Esophagus (tissue), 2 donors: ENCODE measurements around the gene CCDC24. TPM values are rescaled to one million over a fixed set of nuclear protein-coding genes. Genes with fewer than 3 reads are reported as not detected.

Experiments
- H3K27ac ChIP-seq, 2 donors: one replicate each; pipeline ENCODE4 v1.5.1; 2013; ENCODE audit warnings: low read depth in 2 of 2, mild to moderate bottlenecking in 2 of 2, inconsistent platforms in 1 of 2, low read length in 1 of 2, moderate library complexity in 1 of 2
- H3K27me3 ChIP-seq, 2 donors: one replicate each; pipeline ENCODE4 v1.6.1; 2013; ENCODE audit warnings: low read length in 2 of 2, control low read depth in 1 of 2, mild to moderate bottlenecking in 1 of 2; ENCODE audit not compliant: insufficient read depth in 2 of 2, control insufficient read depth in 1 of 2
- H3K36me3 ChIP-seq, 2 donors: one replicate each; pipeline ENCODE4 v1.6.1; 2013; ENCODE audit warnings: low read length in 1 of 2; ENCODE audit not compliant: control insufficient read depth in 2 of 2, insufficient read depth in 2 of 2
- H3K4me1 ChIP-seq, 2 donors: one replicate each; pipeline ENCODE4 v1.6.1; 2013; ENCODE audit warnings: low read length in 1 of 2; ENCODE audit not compliant: control insufficient read depth in 2 of 2, insufficient read depth in 2 of 2
- H3K4me3 ChIP-seq, 2 donors: one replicate each; pipeline ENCODE4 v1.5.1; 2013; ENCODE audit warnings: low read length in 2 of 2, mild to moderate bottlenecking in 2 of 2, low read depth in 1 of 2, moderate library complexity in 1 of 2
- H3K9me3 ChIP-seq, 2 donors: one replicate each; pipeline ENCODE4 v1.6.1; 2013; ENCODE audit warnings: mild to moderate bottlenecking in 2 of 2, low read depth in 1 of 2, low read length in 1 of 2, moderate library complexity in 1 of 2; ENCODE audit not compliant: control insufficient read depth in 2 of 2, insufficient read depth in 1 of 2
- WGBS, 2 donors: extraction: QIAGEN DNeasy Blood & Tissue Kit; methylation state at CpG; one replicate each; pipeline ENCODE4 v1.1.7; 2013; 5-methylcytosine and 5-hydroxymethylcytosine counted together
- polyA plus RNA-seq, 2 donors: library from polyadenylated mRNA; stranded (reverse); fragments of 200-250 nt; gene quantifications; one replicate each; pipeline ENCODE4 v1.2.3, GENCODE V29; 2013
- donor health status: healthy with polysubstance abuse.
- donor health status: Bipolar disorder and iron deficiency.

Gene CCDC24
- polyA plus RNA-seq, 2 donors: 4.0 to 7.5 TPM

DNA sequence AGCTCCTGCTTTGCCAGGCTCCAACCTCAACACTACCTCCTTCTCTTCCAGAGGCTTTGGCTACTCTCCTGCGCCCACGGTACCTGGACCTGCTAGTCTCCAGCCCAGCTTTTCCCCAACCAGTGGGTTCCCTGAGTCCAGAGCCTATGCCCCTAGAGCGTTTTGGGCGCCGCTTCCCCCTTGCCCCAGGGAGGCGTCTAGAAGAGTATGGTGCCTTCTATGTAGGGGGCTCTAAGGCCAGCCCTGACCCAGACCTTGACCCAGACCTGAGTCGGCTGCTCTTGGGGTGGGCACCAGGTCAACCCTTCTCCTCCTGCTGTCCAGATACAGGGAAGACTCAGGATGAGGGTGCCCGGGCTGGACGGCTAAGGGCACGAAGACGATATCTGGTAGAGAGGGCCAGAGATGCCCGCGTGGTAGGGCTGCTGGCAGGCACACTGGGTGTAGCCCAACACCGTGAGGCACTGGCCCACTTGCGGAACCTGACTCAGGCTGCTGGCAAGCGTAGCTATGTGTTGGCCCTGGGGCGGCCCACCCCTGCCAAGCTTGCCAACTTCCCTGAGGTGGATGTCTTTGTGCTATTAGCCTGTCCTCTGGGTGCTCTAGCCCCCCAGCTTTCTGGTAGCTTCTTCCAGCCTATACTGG lies 19.9 kb upstream of the CCDC24 start:
- H3K27me3 ChIP-seq: no peaks in the 10 kb centered on the region
- H3K36me3 ChIP-seq: peaks cover 0 to 22% of the 10 kb centered on the region in 2 donors
- no peaks in the 10 kb centered on the region for H3K9me3 ChIP-seq
- peaks cover 9 to 20% of the 10 kb centered on the region in 2 donors for H3K4me1 ChIP-seq
- H3K4me3 ChIP-seq: no peak overlapping the region
- no peak overlapping the region for H3K27ac ChIP-seq
- 84 to 87% methylated on average over 17 of the region's 17 CpGs for WGBS, 2 donors

DNA sequence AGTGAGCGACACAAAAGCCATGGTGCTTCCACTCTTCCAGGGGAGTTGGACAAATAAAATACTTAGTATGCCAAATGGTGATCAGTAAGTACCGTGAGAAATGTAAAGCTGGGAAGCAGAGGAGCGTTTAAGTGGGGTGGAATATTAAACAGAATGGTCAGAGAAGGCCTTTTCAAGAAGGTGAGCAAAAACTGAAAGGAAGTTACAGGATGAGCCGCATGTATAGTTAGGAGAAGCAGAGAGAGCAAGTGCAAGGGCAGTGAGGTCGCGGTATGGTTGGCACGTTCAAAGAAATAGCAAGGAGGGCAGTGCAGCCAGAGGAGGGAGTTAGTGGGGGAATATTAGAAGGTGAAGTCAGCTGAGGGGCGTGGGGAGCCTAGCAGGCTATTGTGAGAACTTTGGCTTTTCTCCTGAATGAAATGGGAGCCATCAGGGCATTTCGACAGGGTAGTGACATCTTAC lies 17.4 kb upstream of the CCDC24 start:
- Histone ChIP-seq H3K27me3 (no peaks in the 10 kb centered on the region), H3K27ac (peak overlapping the region; percentile 91 to 97), H3K4me3 (peak overlapping the region; percentile 72 to 92), H3K4me1 (peaks cover 14 to 31% of the 10 kb centered on the region in 2 donors), H3K9me3 (no peaks in the 10 kb centered on the region), H3K36me3 (peaks cover 5 to 24% of the 10 kb centered on the region in 2 donors)
- WGBS, 2 donors: 29 to 33% methylated on average over 9 of the region's 9 CpGs

DNA sequence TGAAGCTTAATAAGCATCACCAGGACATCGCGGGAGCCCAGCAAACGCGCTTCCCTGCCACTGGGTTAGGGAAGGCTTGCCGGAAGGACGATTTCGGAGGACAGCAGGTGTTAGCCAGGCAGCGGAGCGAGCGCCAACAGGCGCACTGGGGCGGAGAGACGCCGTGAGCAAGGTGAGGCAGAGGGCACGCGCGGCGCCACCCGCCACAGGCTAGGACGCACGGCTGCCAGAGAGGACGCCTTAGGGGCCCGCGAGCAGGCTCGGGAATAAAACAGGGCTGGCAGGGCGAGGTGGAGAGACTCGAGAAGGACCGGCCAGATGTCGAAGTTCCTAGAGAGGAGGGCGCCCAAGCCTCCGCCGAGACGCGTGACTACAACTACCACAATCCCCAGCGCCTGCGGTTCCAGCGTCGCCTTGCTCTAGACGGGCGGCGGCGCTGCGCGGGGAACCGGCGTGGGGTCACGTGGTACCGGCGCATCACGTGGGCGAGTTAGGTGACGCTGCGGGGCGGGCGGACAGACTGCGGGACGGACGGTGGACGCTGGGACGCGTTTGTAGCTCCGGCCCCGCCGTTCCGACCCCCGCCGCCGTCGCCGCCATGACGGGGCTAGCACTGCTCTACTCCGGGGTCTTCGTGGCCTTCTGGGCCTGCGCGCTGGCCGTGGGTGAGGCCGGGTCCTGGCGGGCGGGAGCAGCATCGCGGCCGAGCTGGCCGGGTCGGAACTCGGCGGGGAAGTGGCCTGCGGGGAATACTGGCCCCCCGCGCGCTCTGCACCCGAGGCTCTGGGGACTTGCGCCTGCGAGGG lies 16.8 kb upstream of the CCDC24 start, which contains the start of gene ATP6V0B:
Gene ATP6V0B (plus strand): TSS at position 518 of the 806 bp plus-strand sequence. CDS start 81 bp downstream, at position 599.
- Histone ChIP-seq H3K4me1 (peaks cover 14 to 32% of the 10 kb centered on the region in 2 donors), H3K36me3 (peaks cover 5 to 24% of the 10 kb centered on the region in 2 donors), H3K27ac (peak within 1 kb of the TSS; percentile 91 to 97), H3K27me3 (no peaks in the 10 kb centered on the region), H3K9me3 (no peaks in the 10 kb centered on the region), H3K4me3 (peak within 1 kb of the TSS; percentile 72 to 92)
- 0 to 1% methylated on average over 88 to 93 of the region's 93 CpGs for WGBS, 2 donors

DNA sequence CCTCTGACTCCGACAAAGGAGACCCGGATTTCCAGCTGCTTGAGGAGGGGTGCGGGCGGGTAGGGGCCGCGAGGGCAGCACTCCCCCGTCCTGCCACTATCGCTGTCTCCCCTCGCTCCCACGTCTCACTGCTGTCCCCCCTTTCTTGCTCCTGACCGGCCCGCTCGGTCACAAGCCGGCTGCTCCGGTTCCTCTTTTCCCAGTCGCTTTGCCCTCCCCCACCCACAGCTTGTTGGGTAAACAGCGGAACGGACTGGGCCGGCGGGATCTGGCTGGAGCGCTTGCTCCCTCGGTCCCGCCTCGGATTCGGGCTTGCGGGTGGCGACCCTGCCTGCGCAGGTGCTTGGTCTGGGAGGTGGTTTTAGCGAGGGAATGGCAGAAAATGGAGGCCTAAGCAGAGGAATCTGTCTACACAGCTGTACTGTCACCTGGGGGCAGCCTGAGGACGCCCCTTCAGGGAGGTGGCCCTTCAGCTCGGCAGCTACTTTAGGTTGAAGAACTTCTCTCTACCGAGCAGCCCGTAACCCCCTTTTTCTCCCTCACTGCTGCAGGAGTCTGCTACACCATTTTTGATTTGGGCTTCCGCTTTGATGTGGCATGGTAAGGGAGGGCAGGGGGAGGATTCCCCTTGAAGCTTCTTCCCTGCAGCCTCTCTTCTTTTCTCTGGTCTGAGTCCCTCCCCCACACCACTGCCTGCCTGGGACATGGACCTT lies 16.0 kb upstream of the CCDC24 start:
- whole genome bisulfite sequencing, 2 donors: 1 to 3% methylated on average over 31 to 34 of the region's 34 CpGs
- H3K9me3 ChIP-seq: no peaks in the 10 kb centered on the region
- H3K36me3 ChIP-seq: peaks cover 5 to 24% of the 10 kb centered on the region in 2 donors
- peaks cover 16 to 35% of the 10 kb centered on the region in 2 donors for H3K4me1 ChIP-seq
- H3K27me3 ChIP-seq: no peaks in the 10 kb centered on the region
- H3K4me3 ChIP-seq: peak overlapping the region; percentile 72 to 92
- H3K27ac ChIP-seq: peak overlapping the region; percentile 91 to 97

DNA sequence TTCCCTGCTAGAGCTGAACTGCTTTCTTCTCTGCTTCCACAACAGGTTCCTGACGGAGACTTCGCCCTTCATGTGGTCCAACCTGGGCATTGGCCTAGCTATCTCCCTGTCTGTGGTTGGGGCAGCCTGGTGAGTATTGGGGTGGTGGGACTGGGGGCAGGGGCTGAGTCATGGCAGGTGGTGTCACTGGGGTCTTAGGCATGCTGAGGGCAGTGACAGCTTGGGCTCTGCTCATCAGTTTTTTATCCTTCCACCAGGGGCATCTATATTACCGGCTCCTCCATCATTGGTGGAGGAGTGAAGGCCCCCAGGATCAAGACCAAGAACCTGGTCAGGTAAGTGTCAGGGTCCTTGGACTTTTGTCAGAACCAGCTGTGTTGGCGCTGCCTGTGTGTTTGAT lies 15.4 kb upstream of the CCDC24 start:
- Histone ChIP-seq H3K27me3 (no peaks in the 10 kb centered on the region), H3K9me3 (no peaks in the 10 kb centered on the region), H3K4me1 (peaks cover 16 to 35% of the 10 kb centered on the region in 2 donors), H3K4me3 (peak overlapping the region; percentile 72 to 92), H3K36me3 (peaks cover 5 to 24% of the 10 kb centered on the region in 2 donors), H3K27ac (peak overlapping the region in 1 of 2 donors; percentile 10)
- WGBS, 2 donors: 77 to 81% methylated on average over 4 of the region's 4 CpGs

DNA sequence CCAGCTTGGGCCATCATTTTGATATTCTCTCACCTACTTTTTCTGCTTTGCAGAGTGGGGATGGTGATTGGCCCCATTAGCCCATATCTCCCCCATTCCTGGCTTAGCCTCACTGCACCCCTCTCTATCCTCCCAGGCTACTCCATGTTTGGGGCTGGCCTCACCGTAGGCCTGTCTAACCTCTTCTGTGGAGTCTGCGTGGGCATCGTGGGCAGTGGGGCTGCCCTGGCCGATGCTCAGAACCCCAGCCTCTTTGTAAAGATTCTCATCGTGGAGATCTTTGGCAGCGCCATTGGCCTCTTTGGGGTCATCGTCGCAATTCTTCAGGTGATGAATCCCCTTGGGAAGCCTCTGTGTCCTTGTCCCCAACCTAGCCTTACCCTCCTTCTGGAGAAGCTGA lies 14.5 kb upstream of the CCDC24 start:
- Histone ChIP-seq H3K4me3 (no peak overlapping the region), H3K27me3 (no peaks in the 10 kb centered on the region), H3K9me3 (no peaks in the 10 kb centered on the region), H3K27ac (no peak overlapping the region), H3K36me3 (peaks cover 5 to 25% of the 10 kb centered on the region in 2 donors), H3K4me1 (peaks cover 18 to 40% of the 10 kb centered on the region in 2 donors)
- 89 to 93% methylated on average over 8 of the region's 8 CpGs for whole genome bisulfite sequencing, 2 donors

DNA sequence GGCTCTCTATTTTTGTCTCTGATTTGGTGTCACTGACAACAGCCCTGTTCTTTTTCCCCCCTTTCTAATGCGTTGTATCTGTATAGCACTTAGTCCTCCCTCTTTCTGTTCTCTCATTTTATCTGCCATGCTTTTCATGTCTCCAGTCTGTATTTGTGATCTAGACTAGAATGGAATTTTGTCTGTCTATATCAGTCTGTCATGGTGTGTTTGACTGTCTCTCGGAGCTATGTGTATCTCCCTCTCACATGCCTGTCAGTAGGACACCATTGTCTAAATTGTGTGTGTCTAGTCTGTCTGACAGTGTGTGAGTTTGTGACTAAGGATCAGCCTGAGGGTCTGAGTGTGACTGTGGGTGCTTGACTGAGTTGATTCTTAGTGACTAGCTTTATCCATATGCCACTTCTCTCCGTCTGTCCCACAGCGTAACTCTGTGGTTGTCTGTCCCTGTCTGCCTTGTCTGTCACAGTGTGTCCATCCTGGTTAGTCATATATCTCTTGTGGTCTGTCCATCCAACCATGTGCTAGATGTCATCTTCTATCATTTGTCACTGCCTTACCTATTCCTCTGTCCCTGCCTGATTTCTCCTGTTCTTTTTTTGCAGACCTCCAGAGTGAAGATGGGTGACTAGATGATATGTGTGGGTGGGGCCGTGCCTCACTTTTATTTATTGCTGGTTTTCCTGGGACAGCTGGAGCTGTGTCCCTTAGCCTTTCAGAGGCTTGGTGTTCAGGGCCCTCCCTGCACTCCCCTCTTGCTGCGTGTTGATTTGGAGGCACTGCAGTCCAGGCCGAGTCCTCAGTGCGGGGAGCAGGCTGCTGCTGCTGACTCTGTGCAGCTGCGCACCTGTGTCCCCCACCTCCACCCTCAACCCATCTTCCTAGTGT lies 13.8 kb upstream of the CCDC24 start:
- Histone ChIP-seq H3K27me3 (no peaks in the 10 kb centered on the region), H3K4me1 (peaks cover 18 to 44% of the 10 kb centered on the region in 2 donors), H3K36me3 (peaks cover 5 to 21% of the 10 kb centered on the region in 2 donors), H3K9me3 (no peaks in the 10 kb centered on the region), H3K4me3 (no peak overlapping the region), H3K27ac (no peak overlapping the region)
- 82 to 93% methylated on average over 9 of the region's 9 CpGs for WGBS, 2 donors

DNA sequence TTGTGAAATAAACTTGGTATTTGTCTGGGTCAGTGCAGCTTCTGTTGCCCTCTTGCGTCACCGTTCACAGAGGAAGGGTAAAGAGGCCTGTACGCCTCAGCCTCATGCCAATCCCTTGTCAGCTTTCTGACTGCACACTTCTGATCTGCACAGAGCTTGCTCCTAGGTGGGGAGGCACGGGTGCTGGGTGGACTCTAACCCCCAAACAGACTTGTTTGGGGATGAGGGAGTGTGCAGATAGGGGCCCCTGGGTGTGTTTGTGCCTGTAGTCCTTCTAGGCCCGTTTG lies 13.2 kb upstream of the CCDC24 start:
- peaks cover 18 to 45% of the 10 kb centered on the region in 2 donors for H3K4me1 ChIP-seq
- H3K36me3 ChIP-seq: peaks cover 5 to 19% of the 10 kb centered on the region in 2 donors
- no peaks in the 10 kb centered on the region for H3K27me3 ChIP-seq
- H3K27ac ChIP-seq: no peak overlapping the region
- WGBS, 2 donors: 55 to 73% methylated on average over 5 of the region's 5 CpGs
- no peaks in the 10 kb centered on the region for H3K9me3 ChIP-seq
- no peak overlapping the region for H3K4me3 ChIP-seq
